ENCODE data around the gene GSTM2. TPM values are rescaled to one million over a fixed set of nuclear protein-coding genes. Genes with fewer than 3 reads are reported as not detected.
"Not testable (repeated sequence)": the region's sequence is repeated elsewhere in the genome, so short reads cannot be mapped to it uniquely, and the experiment has no call there.

GSTM2 gene
- total and polyA plus RNA-seq, 12 donors, result 17.2 to 495 (median 63.4) TPM

GRCh38 chr1:109677459-109677858 is 9.6 kb downstream of the GSTM2 start:
- 73 to 83% (median 81%) methylated on average over 3 of the region's 3 CpGs for WGBS, 4 donors
- TF ChIP-seq POLR2A (IDR thresholded peaks at IDR 0.05), result no peak
- TF ChIP-seq CTCF (IDR thresholded peaks at IDR 0.05), result no peak
- intact Hi-C loops (cut with DNase I), result no loop called here
- DNase-seq, result no peak
- H3K27me3 ChIP-seq, result no peaks in the 10 kb centered on the region
- no peak overlapping the region for H3K4me3 ChIP-seq
- no peaks in the 10 kb centered on the region for H3K4me1 ChIP-seq (replicated peaks in 1 of 2)
- H3K27ac ChIP-seq, result no peak overlapping the region
- H3K9me3 ChIP-seq (replicated peaks in 1 of 3), result no peaks in the 10 kb centered on the region
- H3K36me3 ChIP-seq (replicated peaks in 1 of 2), result peaks cover 0 to 7% of the 10 kb centered on the region in 2 donors

GRCh38 chr1:109678637-109679036 is 10.8 kb downstream of the GSTM2 start:
- H3K27ac ChIP-seq; H3K4me3 ChIP-seq; DNase-seq; H3K36me3 ChIP-seq (replicated peaks in 1 of 2); H3K9me3 ChIP-seq (replicated peaks in 1 of 3); H3K27me3 ChIP-seq; H3K4me1 ChIP-seq (replicated peaks in 1 of 2); intact Hi-C loops (cut with DNase I): not testable (repeated sequence)
- WGBS, 4 donors, result 75 to 89% (median 81%) methylated on average over 2 of the region's 2 CpGs

GRCh38 chr1:109684777-109685176 is 16.9 kb downstream of the GSTM2 start:
- H3K4me1 ChIP-seq (replicated peaks in 1 of 2), result peaks cover 0 to 17% of the 10 kb centered on the region in 2 donors
- WGBS, 4 donors, result 88 to 90% (median 89%) methylated on average over 6 of the region's 6 CpGs; no CpG with 5 or more reads in 1 of the 4 donors
- H3K27ac ChIP-seq; H3K9me3 ChIP-seq (replicated peaks in 1 of 3); intact Hi-C loops (cut with DNase I); H3K27me3 ChIP-seq; DNase-seq; H3K4me3 ChIP-seq; H3K36me3 ChIP-seq (replicated peaks in 1 of 2): not testable (repeated sequence)

- H3K4me3 ChIP-seq; H3K9me3 ChIP-seq (replicated peaks in 1 of 3); H3K27ac ChIP-seq; intact Hi-C loops (cut with DNase I); H3K27me3 ChIP-seq; H3K36me3 ChIP-seq (replicated peaks in 1 of 2); DNase-seq: not testable (repeated sequence)
- peaks cover 0 to 23% of the 10 kb centered on the region in 2 donors for H3K4me1 ChIP-seq (replicated peaks in 1 of 2)
- 100% methylated on average over 1 of the region's 1 CpG; no CpG with 5 or more reads in 3 of the 4 donors for WGBS, 4 donors
These were observed 17.5 kb downstream of the GSTM2 start for GRCh38 chr1:109685399-109685798.

- H3K27me3 ChIP-seq; intact Hi-C loops (cut with DNase I); H3K36me3 ChIP-seq (replicated peaks in 1 of 2); H3K4me3 ChIP-seq; H3K27ac ChIP-seq; DNase-seq; H3K9me3 ChIP-seq (replicated peaks in 1 of 3): not testable (repeated sequence)
- WGBS, 4 donors, result 90% methylated on average over 4 of the region's 4 CpGs; no CpG with 5 or more reads in 2 of the 4 donors
- H3K4me1 ChIP-seq (replicated peaks in 1 of 2), result peaks cover 0 to 28% of the 10 kb centered on the region in 2 donors
These were observed 18.0 kb downstream of the GSTM2 start for GRCh38 chr1:109685890-109686289.

GRCh38 chr1:109687109-109687508 is 19.3 kb downstream of the GSTM2 start:
- H3K4me3 ChIP-seq, result peak overlapping the region in 1 of 4 donors; percentile 61
- intact Hi-C loops (cut with DNase I), result not testable (repeated sequence)
- 25 to 34% methylated on average over 10 to 11 of the region's 11 CpGs; no CpG with 5 or more reads in 2 of the 4 donors for WGBS, 4 donors

More at GRCh38 chr1:109687109-109687508, 19.3 kb downstream of the GSTM2 start:
- H3K4me1 ChIP-seq (replicated peaks in 1 of 2), result peaks cover 0 to 40% of the 10 kb centered on the region in 2 donors
- H3K36me3 ChIP-seq (replicated peaks in 1 of 2); H3K9me3 ChIP-seq (replicated peaks in 1 of 3); H3K27me3 ChIP-seq: not testable (repeated sequence)
- H3K27ac ChIP-seq, result peak overlapping the region in 2 of 5 donors; percentile 86 to 90
- peak in 1 of 7 donors; percentile 25 for DNase-seq

Data from adrenal gland (tissue), 12 donors.